Measurements from ENCODE around the gene CADPS2. TPM values are rescaled to one million over a fixed set of nuclear protein-coding genes. Genes with fewer than 3 reads are reported as not detected.
A peak's percentile ranks its signal among the peaks of the same experiment; 100 is the strongest.

CADPS2 gene
- total and polyA plus RNA-seq, 4 donors = 5.9 to 23.8 (median 11.0) TPM

- ATAC-seq (ENCODE audit: low FRiP score) = no peak
- Histone ChIP-seq H3K4me1 (ENCODE audit: control insufficient read depth in 1 of 2, insufficient read depth in 2 of 2, low read length in 2 of 2) (no peaks in the 10 kb centered on the region), H3K9me3 (ENCODE audit: control insufficient read depth, low read length) (no peaks in the 10 kb centered on the region), H3K36me3 (ENCODE audit: control insufficient read depth in 1 of 2, insufficient read depth in 2 of 2, low read length in 1 of 2) (no peaks in the 10 kb centered on the region), H3K27ac (ENCODE audit: low read depth in 1 of 2, low read length in 2 of 2) (no peak overlapping the region), H3K4me3 (ENCODE audit: low read length in 2 of 2) (no peak overlapping the region), H3K27me3 (ENCODE audit: control insufficient read depth in 1 of 2, insufficient read depth in 2 of 2, low read length in 1 of 2) (no peaks in the 10 kb centered on the region)
- no peak for DNase-seq
- intact Hi-C loops (cut with DNase I) = no loop called here
These were observed 330.0 kb downstream of the CADPS2 start for GRCh38 chr7:122556219-122556618.

GRCh38 chr7:122553761-122554160, 332.5 kb downstream of the CADPS2 start:
- no peaks in the 10 kb centered on the region for H3K9me3 ChIP-seq (ENCODE audit: control insufficient read depth, low read length)
- WGBS, 2 donors = 50 to 74% methylated on average over 1 of the region's 1 CpG
- H3K4me1 ChIP-seq (ENCODE audit: control insufficient read depth in 1 of 2, insufficient read depth in 2 of 2, low read length in 2 of 2) = no peaks in the 10 kb centered on the region
- intact Hi-C loops (cut with DNase I) = no loop called here
- no peak for ATAC-seq (ENCODE audit: low FRiP score)
- H3K36me3 ChIP-seq (ENCODE audit: control insufficient read depth in 1 of 2, insufficient read depth in 2 of 2, low read length in 1 of 2) = no peaks in the 10 kb centered on the region
- H3K4me3 ChIP-seq (ENCODE audit: low read length in 2 of 2) = no peak overlapping the region
- H3K27me3 ChIP-seq (ENCODE audit: control insufficient read depth in 1 of 2, insufficient read depth in 2 of 2, low read length in 1 of 2) = no peaks in the 10 kb centered on the region
- H3K27ac ChIP-seq (ENCODE audit: low read depth in 1 of 2, low read length in 2 of 2) = no peak overlapping the region
- DNase-seq = no peak

- DNase-seq (no peak), ATAC-seq (ENCODE audit: low FRiP score) (no peak)
- H3K9me3 ChIP-seq (ENCODE audit: control insufficient read depth, low read length) = no peaks in the 10 kb centered on the region
- no peaks in the 10 kb centered on the region for H3K4me1 ChIP-seq (ENCODE audit: control insufficient read depth in 1 of 2, insufficient read depth in 2 of 2, low read length in 2 of 2)
- no peak overlapping the region for H3K4me3 ChIP-seq (ENCODE audit: low read length in 2 of 2)
- no peaks in the 10 kb centered on the region for H3K27me3 ChIP-seq (ENCODE audit: control insufficient read depth in 1 of 2, insufficient read depth in 2 of 2, low read length in 1 of 2)
- H3K27ac ChIP-seq (ENCODE audit: low read depth in 1 of 2, low read length in 2 of 2) = no peak overlapping the region
- intact Hi-C loops (cut with DNase I) = no loop called here
- no peaks in the 10 kb centered on the region for H3K36me3 ChIP-seq (ENCODE audit: control insufficient read depth in 1 of 2, insufficient read depth in 2 of 2, low read length in 1 of 2)
These were observed 333.5 kb downstream of the CADPS2 start for GRCh38 chr7:122552769-122553168.

- ATAC-seq (ENCODE audit: low FRiP score) (no peak), DNase-seq (no peak)
- Histone ChIP-seq H3K4me3 (ENCODE audit: low read length in 2 of 2) (no peak overlapping the region), H3K36me3 (ENCODE audit: control insufficient read depth in 1 of 2, insufficient read depth in 2 of 2, low read length in 1 of 2) (no peaks in the 10 kb centered on the region), H3K4me1 (ENCODE audit: control insufficient read depth in 1 of 2, insufficient read depth in 2 of 2, low read length in 2 of 2) (no peaks in the 10 kb centered on the region), H3K27ac (ENCODE audit: low read depth in 1 of 2, low read length in 2 of 2) (no peak overlapping the region), H3K9me3 (ENCODE audit: control insufficient read depth, low read length) (no peaks in the 10 kb centered on the region), H3K27me3 (ENCODE audit: control insufficient read depth in 1 of 2, insufficient read depth in 2 of 2, low read length in 1 of 2) (no peaks in the 10 kb centered on the region)
- WGBS, 2 donors = 47 to 63% methylated on average over 1 of the region's 1 CpG
- intact Hi-C loops (cut with DNase I) = no loop called here
These were observed 335.7 kb downstream of the CADPS2 start for GRCh38 chr7:122550545-122550944.

GRCh38 chr7:122549578-122549977, 336.7 kb downstream of the CADPS2 start:
- DNase-seq = no peak
- no peak for ATAC-seq (ENCODE audit: low FRiP score)
- no peaks in the 10 kb centered on the region for H3K4me1 ChIP-seq (ENCODE audit: control insufficient read depth in 1 of 2, insufficient read depth in 2 of 2, low read length in 2 of 2)
- H3K9me3 ChIP-seq (ENCODE audit: control insufficient read depth, low read length) = no peaks in the 10 kb centered on the region
- H3K4me3 ChIP-seq (ENCODE audit: low read length in 2 of 2) = no peak overlapping the region
- WGBS, 2 donors = 68 to 76% methylated on average over 5 of the region's 5 CpGs
- intact Hi-C loops (cut with DNase I) = no loop called here
- H3K36me3 ChIP-seq (ENCODE audit: control insufficient read depth in 1 of 2, insufficient read depth in 2 of 2, low read length in 1 of 2) = no peaks in the 10 kb centered on the region
- H3K27ac ChIP-seq (ENCODE audit: low read depth in 1 of 2, low read length in 2 of 2) = no peak overlapping the region
- no peaks in the 10 kb centered on the region for H3K27me3 ChIP-seq (ENCODE audit: control insufficient read depth in 1 of 2, insufficient read depth in 2 of 2, low read length in 1 of 2)

- ATAC-seq (ENCODE audit: low FRiP score) (no peak), DNase-seq (peak in 1 of 2 donors; percentile 41)
- Histone ChIP-seq H3K27me3 (ENCODE audit: control insufficient read depth in 1 of 2, insufficient read depth in 2 of 2, low read length in 1 of 2) (no peaks in the 10 kb centered on the region), H3K4me1 (ENCODE audit: control insufficient read depth in 1 of 2, insufficient read depth in 2 of 2, low read length in 2 of 2) (no peaks in the 10 kb centered on the region), H3K36me3 (ENCODE audit: control insufficient read depth in 1 of 2, insufficient read depth in 2 of 2, low read length in 1 of 2) (no peaks in the 10 kb centered on the region), H3K4me3 (ENCODE audit: low read length in 2 of 2) (no peak overlapping the region), H3K27ac (ENCODE audit: low read depth in 1 of 2, low read length in 2 of 2) (no peak overlapping the region), H3K9me3 (ENCODE audit: control insufficient read depth, low read length) (no peaks in the 10 kb centered on the region)
- 32 to 33% methylated on average over 2 of the region's 2 CpGs for WGBS, 2 donors
- intact Hi-C loops (cut with DNase I) = no loop called here
These were observed 339.8 kb downstream of the CADPS2 start for GRCh38 chr7:122546496-122546895.

- Histone ChIP-seq H3K27ac (ENCODE audit: low read depth in 1 of 2, low read length in 2 of 2) (no peak overlapping the region), H3K4me1 (ENCODE audit: control insufficient read depth in 1 of 2, insufficient read depth in 2 of 2, low read length in 2 of 2) (no peaks in the 10 kb centered on the region), H3K27me3 (ENCODE audit: control insufficient read depth in 1 of 2, insufficient read depth in 2 of 2, low read length in 1 of 2) (no peaks in the 10 kb centered on the region), H3K36me3 (ENCODE audit: control insufficient read depth in 1 of 2, insufficient read depth in 2 of 2, low read length in 1 of 2) (no peaks in the 10 kb centered on the region), H3K4me3 (ENCODE audit: low read length in 2 of 2) (no peak overlapping the region), H3K9me3 (ENCODE audit: control insufficient read depth, low read length) (no peaks in the 10 kb centered on the region)
- WGBS, 2 donors = 77 to 83% methylated on average over 2 of the region's 2 CpGs
- DNase-seq (peak in 1 of 2 donors; percentile 65), ATAC-seq (ENCODE audit: low FRiP score) (peak; percentile 33)
- intact Hi-C loops (cut with DNase I) = no loop called here
These were observed 341.8 kb downstream of the CADPS2 start for GRCh38 chr7:122544463-122544862.

GRCh38 chr7:122543891-122544290, 342.4 kb downstream of the CADPS2 start:
- DNase-seq = no peak
- intact Hi-C loops (cut with DNase I) = no loop called here
- no peak overlapping the region for H3K4me3 ChIP-seq (ENCODE audit: low read length in 2 of 2)
- no peaks in the 10 kb centered on the region for H3K36me3 ChIP-seq (ENCODE audit: control insufficient read depth in 1 of 2, insufficient read depth in 2 of 2, low read length in 1 of 2)
- WGBS, 2 donors = 34 to 59% methylated on average over 2 of the region's 2 CpGs
- no peaks in the 10 kb centered on the region for H3K27me3 ChIP-seq (ENCODE audit: control insufficient read depth in 1 of 2, insufficient read depth in 2 of 2, low read length in 1 of 2)
- no peak overlapping the region for H3K27ac ChIP-seq (ENCODE audit: low read depth in 1 of 2, low read length in 2 of 2)
- no peaks in the 10 kb centered on the region for H3K4me1 ChIP-seq (ENCODE audit: control insufficient read depth in 1 of 2, insufficient read depth in 2 of 2, low read length in 2 of 2)
- ATAC-seq (ENCODE audit: low FRiP score) = no peak
- H3K9me3 ChIP-seq (ENCODE audit: control insufficient read depth, low read length) = no peaks in the 10 kb centered on the region

GRCh38 chr7:122543166-122543565, 343.1 kb downstream of the CADPS2 start:
- ATAC-seq (ENCODE audit: low FRiP score) = no peak
- intact Hi-C loops (cut with DNase I) = no loop called here

More at GRCh38 chr7:122543166-122543565, 343.1 kb downstream of the CADPS2 start:
- H3K4me3 ChIP-seq (ENCODE audit: low read length in 2 of 2) = no peak overlapping the region
- H3K36me3 ChIP-seq (ENCODE audit: control insufficient read depth in 1 of 2, insufficient read depth in 2 of 2, low read length in 1 of 2) = no peaks in the 10 kb centered on the region
- H3K9me3 ChIP-seq (ENCODE audit: control insufficient read depth, low read length) = no peaks in the 10 kb centered on the region
- no peaks in the 10 kb centered on the region for H3K27me3 ChIP-seq (ENCODE audit: control insufficient read depth in 1 of 2, insufficient read depth in 2 of 2, low read length in 1 of 2)
- H3K27ac ChIP-seq (ENCODE audit: low read depth in 1 of 2, low read length in 2 of 2) = no peak overlapping the region
- no peaks in the 10 kb centered on the region for H3K4me1 ChIP-seq (ENCODE audit: control insufficient read depth in 1 of 2, insufficient read depth in 2 of 2, low read length in 2 of 2)
- DNase-seq = no peak

Measured in aorta (tissue), 5 donors.